Putamen (tissue), 1 donor: ENCODE measurements around the gene TGFA.

Source experiments
- DNase-seq: peaks from one replicate; pipeline ENCODE4 v3.0.0-alpha.2; 2016; ENCODE audit warnings: low spot score

TGFA gene

GRCh38 chr2:70463581-70463980 is 90.0 kb downstream of the TGFA start:
- no peak for DNase-seq

DNA sequence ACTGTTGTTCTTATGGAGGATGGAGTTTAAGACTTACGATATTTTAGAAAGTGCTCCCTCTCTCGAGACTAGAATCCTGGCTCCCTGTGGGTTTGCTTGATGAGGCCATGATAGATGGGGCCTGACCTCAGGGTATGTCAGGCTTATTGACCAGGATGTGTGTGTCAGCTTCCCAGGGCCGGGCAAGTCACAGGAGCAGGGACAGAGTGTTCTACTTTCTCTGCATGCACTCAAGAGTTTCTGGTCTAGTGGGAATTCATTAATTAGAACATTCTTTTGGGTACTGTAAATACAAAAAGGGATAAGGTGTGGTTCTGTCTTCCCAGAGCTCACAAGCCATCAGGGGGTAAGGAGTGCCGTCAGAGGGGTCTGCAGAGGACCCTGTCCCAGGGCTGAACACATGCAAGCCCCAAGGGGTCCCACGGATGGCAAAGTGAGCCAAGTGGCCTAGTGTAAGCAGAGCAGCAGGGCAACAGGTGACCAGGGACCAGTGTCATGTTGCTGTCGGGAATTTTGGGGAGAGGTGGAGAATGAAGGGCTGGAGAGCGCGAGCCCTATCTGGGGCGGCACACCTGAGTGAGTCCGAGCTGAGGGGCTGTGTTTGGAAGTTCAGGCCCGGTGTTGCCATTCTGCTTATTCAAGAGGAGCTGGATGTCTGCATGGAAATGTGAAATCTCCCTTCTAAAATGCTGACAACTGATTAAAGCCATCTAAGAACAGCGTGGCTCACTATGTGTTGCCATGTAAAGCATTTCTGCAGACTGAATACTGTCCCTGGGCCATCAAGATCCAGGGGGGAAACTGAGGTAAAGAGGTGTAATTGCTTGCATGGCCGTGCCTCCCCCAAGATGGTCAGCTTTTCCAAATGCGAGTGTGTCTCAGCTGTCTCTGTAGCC is 91.4 kb downstream of the TGFA start:
- no peak for DNase-seq

DNA sequence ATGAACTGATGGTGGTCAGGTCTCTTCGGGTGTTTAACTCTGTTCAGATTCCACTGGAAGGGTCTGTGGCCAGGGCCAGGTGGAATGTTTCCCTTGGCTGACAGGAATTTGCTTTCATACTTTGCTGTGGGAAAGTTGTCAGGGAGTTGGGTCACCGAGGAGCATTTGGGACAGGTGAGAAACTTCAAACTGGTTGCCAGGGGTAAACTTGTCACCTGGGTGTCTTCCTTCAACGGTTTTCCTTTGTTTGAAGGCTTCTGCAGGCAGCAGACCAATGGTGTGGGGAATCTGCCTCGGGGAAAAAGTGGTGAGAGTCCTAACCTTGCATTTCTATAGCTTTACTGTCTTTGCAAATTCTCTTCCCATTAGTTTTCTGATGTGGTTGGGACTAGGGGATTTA is 92.2 kb downstream of the TGFA start:
- DNase-seq, result no peak

GRCh38 chr2:70460333-70460732 is 93.3 kb downstream of the TGFA start:
- peak; percentile 66 for DNase-seq

DNA sequence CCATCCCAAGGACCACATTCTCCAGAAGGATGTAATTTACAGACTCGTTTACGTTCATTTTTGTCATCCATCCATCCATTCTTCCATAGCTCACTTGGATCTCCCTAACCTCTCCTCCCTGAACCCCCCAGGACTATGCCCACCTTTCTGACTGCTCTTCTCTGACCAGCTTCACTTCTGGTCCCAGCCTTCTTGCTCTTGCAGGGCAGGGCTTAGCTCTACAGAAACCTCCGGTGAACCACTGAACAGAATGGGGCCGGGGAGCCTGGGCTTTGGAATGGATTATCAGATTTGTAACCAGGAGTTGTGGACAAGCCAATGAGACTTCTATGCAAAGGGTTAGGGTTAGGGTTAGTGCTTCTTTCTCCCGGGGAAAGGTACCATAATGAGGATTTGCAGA is 95.0 kb downstream of the TGFA start:
- DNase-seq, result no peak

DNA sequence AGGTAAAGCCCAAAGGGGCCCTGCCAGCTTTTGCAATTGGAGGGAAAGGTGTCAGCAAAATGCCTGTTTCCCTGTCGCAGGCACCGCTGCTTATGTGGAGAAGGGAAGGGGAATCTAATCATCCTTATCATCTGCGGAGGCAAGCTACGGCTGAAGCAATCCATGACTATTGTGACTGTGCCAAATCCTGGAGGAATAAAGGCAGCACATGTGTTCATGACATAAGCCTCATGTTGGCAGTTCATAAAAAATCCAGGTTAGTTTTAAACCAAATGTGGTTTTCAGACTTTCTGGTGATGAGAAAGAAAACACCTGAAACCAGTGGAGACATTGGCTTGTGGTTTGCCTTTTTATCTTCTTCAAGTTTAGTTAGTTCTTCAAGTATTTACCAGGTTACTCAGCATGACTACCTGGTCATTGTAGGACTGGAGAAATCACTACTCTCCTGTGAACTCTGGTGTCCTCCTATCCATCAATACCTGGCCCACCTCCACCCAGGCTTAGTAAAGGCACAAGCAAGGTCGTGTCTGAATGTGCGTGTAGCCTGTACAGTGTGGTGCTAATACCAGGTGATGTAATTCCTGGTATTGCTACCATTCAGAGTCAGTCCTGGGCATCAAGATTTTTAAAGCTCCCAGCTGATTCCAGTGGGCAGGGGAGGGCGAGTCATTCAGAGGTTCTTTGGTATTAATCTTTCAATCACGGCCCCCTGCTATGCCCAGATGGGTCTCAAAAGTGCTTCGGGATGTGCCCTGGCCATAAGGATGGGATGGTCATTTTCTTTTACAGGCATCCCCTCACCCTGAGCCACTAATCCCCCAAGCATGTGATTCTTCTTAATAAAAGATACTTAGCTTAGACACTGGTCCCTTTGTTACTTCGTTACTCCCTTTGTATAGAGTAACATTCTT is 96.8 kb downstream of the TGFA start:
- peak; percentile 13 for DNase-seq

DNA sequence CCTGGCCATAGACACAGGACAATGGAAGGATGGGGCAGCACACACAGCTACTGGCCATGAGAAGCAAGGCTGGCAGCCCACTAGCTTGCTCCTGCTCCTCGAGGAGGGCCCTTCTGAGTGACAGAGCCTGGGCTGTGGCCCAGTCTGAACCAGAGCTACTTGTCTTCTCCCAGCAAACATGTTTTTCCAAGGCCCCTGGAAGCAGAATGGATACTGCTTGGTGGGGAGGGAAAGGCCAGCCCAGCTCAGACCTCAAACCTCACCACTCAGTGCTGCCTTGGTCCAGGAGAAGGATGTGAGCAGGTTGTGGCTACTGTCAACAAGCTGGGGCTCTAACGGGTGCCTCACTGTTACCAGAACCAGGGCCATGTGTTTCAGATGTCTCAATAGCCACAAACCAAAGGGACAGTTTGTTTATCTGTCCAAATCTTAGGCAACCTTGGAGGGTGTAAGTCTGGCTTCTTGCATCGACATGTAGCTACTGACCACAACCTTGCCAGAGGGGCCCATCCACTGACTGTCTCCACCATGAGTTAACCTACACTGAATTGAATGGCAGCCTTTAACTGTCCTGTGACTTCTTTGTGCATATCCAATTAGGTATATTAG is 98.6 kb downstream of the TGFA start:
- no peak for DNase-seq

DNA sequence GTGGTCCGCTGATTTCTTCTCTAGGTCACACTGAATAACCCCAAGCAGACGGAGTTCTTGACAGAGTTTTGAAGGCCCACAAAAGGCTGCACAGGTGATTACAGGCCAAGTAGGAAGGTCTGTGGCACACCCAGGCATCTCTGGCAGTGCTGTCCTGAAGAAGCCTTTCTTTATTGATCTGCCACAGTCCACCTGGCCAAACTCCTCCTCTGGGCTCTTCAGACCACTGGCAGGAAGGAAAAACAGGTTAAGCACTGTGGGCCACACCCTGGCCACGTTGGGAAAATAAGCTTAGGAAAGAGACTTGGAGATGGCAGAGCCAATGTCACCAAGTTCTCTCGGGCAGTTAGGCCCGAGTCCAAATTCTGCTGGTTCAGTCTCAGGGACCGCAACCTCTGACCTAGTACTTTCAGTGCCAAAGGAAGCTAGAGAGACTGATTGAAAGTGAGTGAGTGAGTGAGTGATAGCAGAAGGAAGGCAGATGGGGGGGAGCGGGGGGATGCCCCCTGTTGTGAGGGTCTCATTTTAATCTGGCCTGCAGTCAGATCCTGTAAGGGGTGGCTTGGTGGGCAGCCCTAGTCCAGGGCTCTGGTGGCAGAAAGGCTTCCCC is 102.9 kb downstream of the TGFA start:
- no peak for DNase-seq

DNA sequence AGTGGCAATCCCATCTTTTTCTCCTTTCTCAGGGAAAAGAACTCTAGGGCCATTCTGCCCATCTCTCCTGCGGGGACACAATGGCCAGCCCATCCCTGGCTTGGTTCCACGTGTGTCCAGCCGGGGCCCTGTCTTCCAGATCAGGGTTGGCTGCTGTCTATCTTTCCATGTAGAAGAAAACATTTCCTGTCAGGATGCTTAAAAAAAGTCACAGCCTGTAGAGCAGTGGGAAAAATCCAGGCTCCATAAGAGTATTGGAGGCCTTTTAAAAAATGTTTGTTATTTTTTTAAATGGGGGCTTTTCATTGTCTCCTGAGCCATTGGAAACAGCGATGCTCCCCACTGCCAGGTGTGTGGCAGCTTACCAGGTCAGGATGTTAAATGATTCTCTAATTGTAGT is 105.6 kb downstream of the TGFA start:
- no peak for DNase-seq

GRCh38 chr2:70443726-70444125 is 109.9 kb downstream of the TGFA start:
- no peak for DNase-seq

DNA sequence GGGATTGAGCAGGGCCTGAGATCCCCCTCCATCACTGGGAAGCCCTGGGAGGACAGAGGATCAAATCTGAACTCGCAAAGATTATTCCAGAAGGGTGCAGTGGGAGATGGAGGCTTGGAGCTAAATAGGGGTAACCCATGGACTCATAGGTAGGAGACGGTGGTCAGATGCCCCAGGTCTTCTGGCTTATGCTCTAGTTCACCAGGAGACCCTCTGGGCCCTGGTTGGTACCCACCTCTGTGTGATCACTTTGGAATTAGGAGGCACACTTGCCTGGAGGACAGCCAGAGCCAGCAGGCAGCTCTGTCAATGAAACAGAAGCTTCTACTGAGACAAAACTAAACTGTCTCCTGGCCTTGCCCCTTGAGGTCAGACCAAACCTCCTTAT is 110.6 kb downstream of the TGFA start:
- DNase-seq, result no peak

DNA sequence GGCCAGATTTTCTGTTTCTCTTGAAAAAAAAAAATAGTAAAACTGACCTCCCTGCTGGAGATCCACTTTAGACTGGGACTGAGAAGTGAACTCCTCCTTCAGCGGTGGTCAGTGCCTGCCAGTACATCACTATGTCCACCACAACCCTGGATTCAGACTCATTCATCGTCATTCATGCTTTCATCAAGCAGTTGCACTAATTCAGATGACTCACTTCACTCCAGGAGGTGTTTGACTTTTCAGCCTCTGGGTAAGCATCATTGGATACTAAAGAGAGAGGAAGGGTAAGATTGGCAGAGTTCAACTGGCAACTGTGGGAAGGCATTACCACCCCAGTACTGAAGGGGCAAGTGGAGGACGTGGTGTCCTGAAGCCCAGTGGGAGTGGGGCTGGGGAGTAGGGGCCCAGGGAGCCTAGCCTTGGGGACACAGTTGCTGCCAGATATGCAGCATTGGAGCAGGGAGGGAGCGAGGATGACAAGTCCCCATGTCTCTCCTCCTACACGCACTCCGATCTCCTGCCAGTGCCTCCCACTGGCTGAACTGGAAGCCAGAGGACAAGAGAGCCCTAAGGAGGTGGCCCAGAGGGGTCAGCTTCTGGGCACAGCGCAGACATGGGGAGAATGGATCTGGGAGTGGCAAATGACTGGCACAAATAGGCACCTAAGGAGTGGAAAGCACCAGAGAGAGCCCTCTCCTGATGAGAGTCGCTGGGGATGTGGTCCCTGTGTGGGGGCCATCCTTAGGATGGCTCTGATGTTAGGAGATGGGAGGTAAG is 111.1 kb downstream of the TGFA start:
- DNase-seq, result no peak

DNA sequence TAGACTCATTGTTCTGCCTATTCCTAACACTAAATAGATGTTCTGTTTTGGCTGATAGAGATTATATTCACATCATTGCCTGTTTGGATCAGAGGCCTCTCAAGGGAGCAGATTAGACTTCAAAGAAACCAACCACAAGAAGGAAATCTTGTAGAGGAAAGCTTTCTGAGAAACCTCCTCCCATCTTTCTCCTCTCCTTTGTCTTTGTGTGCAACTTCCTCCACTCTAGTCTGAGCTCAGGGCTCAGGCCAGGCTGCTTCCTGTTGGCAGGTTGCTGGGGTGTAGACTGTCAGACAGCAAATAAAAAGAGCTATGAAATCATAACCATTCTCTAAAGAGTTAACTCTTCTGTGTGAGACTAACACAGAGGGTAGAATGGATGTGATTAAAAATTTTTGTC is 113.0 kb downstream of the TGFA start:
- no peak for DNase-seq

DNA sequence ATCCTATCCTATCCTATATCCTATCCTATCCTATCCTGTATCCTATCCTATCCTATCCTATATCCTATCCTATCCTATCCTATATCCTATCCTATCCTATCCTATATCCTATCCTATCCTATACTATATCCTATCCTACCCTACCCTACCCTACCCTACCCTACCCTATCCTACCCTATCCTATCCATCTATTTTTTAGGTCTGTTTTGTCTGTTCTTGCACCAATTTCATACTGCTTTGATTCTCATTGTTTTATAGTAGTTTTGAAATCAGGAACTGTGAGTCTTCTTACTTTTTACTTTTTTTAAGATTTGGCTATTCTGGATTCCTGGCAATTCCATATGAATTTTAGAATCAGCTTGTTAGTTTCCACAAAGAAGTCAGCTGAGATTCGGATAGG is 118.5 kb downstream of the TGFA start:
- no peak for DNase-seq

DNA sequence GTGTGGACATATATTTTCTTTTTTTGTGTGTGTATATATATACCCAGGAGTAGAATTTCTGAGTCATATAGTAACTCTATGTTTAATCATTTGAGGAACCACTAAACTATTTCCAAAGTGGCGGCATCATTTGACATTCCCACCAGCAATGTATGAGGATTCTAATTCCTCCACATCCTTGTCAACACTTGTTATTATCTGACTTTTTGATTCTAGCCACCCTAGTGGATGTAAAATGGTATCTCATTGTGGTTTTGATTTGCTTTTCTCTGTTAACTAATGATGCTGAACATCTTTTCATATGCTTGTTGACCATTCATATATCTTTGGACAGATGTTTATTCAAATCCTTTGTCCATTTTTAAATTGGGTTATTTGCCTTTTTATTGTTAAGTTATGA is 120.3 kb downstream of the TGFA start:
- DNase-seq, result no peak

DNA sequence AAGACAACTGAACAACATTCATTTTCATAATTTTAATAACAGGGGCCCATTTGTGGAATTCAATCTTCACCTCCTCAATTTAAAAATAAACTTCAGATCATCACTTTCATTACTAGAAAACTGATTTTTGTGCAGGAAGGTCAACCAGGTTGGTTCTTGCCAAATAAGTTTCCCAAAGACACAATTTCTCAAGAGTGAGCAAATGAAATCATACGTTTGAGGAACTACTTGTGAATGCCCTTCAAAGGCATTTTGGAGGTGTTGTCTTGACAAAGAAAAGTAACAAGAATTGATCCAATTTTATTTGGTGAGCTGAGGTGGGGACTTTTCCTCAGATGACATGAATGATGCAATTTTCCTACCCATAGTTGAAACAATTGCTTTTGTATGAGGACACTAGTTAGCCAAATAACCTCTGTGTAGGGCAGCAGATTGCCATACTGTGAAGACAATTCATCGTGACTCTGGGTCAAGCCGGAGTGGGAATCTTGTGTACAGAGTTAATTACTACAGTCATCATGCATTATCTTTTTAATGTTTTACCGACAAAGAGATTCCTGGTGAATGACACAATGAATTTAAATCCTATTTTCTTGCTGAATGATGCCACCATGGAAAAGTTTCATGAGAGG is 121.8 kb downstream of the TGFA start:
- DNase-seq, result no peak

DNA sequence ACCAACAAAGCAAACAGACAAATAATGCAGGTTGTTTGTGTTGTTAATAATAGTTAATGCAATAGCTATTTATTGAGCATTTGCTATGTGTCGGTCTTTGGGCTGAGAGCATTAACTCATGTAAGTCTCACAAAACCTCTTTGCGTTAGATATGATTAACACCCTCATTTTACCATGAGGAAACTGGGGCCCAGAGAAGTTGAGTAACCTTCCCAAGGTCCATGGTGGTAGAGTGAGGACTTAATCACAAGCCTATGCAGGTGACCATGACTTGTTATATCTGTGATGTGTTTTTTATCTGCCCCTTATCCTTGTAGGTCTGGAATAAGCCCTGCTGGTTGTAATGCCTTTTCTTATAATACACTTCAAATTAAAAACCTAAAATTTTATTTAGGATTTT is 127.3 kb downstream of the TGFA start:
- DNase-seq, result no peak

DNA sequence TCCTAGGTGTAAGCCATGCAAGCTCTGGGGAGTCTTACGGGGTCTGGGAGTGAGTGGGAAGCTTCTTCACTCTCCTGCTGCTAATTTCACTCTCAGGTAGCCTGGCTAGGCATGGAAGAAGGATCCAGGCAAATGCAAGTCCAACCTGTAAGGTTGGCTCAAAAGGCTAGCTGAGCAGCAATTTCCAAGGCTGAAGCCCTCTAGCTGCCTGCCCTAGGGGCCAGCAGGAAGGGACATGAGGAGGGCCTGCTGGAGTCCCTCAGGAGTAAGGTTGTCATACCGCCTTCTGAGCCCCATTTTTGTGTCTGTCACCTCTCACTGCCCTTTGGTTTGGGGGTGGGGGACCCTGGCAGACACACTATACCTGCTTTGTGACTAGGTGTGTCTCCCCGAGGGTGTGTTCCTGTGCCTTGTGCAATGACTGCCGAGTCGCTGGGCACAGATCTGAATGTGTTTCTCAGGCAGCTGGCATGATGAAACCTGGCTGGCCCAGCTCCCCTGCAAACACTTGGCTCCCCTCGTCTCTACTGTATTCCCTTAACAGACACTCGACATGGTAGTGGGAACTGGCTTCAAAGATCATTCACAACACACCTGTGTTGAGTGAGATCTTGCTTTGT is 127.8 kb downstream of the TGFA start:
- DNase-seq, result no peak

- DNase-seq, result no peak
Measured at GRCh38 chr2:70420740-70421139, 132.9 kb downstream of the TGFA start.

- no peak for DNase-seq
Measured at GRCh38 chr2:70420143-70420542, 133.5 kb downstream of the TGFA start.

DNA sequence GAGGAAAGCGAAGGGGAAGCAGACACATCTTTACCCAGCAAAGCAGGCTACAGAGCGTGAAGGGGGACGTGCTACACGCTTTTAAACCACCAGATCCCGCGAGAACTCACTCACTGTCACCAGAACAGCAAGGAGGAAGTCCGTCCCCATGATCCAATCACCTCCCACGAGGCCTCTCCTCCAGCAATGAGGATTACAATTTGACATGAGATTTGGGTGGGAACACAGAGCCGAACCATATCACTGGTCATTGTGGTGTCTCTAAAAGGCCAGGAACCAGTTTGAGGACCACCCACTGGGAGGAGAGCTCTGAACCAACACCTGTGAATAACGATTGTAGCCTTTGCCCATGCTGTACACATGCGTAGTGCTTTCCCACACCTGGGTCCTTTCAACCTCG is 135.1 kb downstream of the TGFA start:
- DNase-seq, result no peak
